ENCODE data around the gene PPP1R14C.
"Not testable (repeated sequence)": the region's sequence is repeated elsewhere in the genome, so short reads cannot be mapped to it uniquely, and the experiment has no call there.

The PPP1R14C gene

GRCh38 chr6:150172929-150173328, 30.1 kb downstream of the PPP1R14C start:
- no peak for DNase-seq

- DNase-seq, result no peak
Measured at GRCh38 chr6:150175586-150176151, 32.8 kb downstream of the PPP1R14C start.

GRCh38 chr6:150176152-150176551, 33.3 kb downstream of the PPP1R14C start:
- no peak for DNase-seq

GRCh38 chr6:150176659-150177058, 33.8 kb downstream of the PPP1R14C start:
- no peak for DNase-seq

- DNase-seq, result no peak
Measured at GRCh38 chr6:150177259-150177951, 34.6 kb downstream of the PPP1R14C start.

- DNase-seq, result no peak
Measured at GRCh38 chr6:150177952-150178520, 35.2 kb downstream of the PPP1R14C start.

- DNase-seq, result no peak
Measured at GRCh38 chr6:150179030-150179429, 36.2 kb downstream of the PPP1R14C start.

GRCh38 chr6:150179907-150180424, 37.1 kb downstream of the PPP1R14C start:
- DNase-seq, result not testable (repeated sequence)

- peak; percentile 16 for DNase-seq
Measured at GRCh38 chr6:150180517-150180916, 37.7 kb downstream of the PPP1R14C start.

GRCh38 chr6:150182460-150183078, 39.7 kb downstream of the PPP1R14C start:
- no peak for DNase-seq

- DNase-seq, result peak; percentile 43
Measured at GRCh38 chr6:150183105-150183504, 40.3 kb downstream of the PPP1R14C start.

GRCh38 chr6:150183966-150184365, 41.1 kb downstream of the PPP1R14C start:
- no peak for DNase-seq

- DNase-seq, result peak; percentile 21
Measured at GRCh38 chr6:150184850-150185731, 42.2 kb downstream of the PPP1R14C start.

- no peak for DNase-seq
Measured at GRCh38 chr6:150185732-150186117, 42.9 kb downstream of the PPP1R14C start.

GRCh38 chr6:150186129-150186898, 43.5 kb downstream of the PPP1R14C start:
- DNase-seq, result no peak

- not testable (repeated sequence) for DNase-seq
Measured at GRCh38 chr6:150187433-150187832, 44.6 kb downstream of the PPP1R14C start.

- DNase-seq, result no peak
Measured at GRCh38 chr6:150189122-150189521, 46.3 kb downstream of the PPP1R14C start.

- DNase-seq, result no peak
Measured at GRCh38 chr6:150191809-150192208, 49.0 kb downstream of the PPP1R14C start.

GRCh38 chr6:150194195-150194594, 51.4 kb downstream of the PPP1R14C start:
- DNase-seq, result no peak

- peak; percentile 89 for DNase-seq
Measured at GRCh38 chr6:150195996-150196417, 53.2 kb downstream of the PPP1R14C start.

GRCh38 chr6:150196942-150197745, 54.3 kb downstream of the PPP1R14C start:
- DNase-seq, result no peak

Data from MV-4-11 (cell line).